GM21619 (cell line): Measurements from ENCODE around the gene LILRB2.
"Not testable (repeated sequence)": the region's sequence is repeated elsewhere in the genome, so short reads cannot be mapped to it uniquely, and the experiment has no call there.

Source experiments
- ATAC-seq: cut with Tn5 transposase; IDR thresholded peaks from one replicate; pipeline ENCODE4 v1.9.1; 2021; ENCODE audit not compliant: unreplicated experiment

The LILRB2 gene

DNA sequence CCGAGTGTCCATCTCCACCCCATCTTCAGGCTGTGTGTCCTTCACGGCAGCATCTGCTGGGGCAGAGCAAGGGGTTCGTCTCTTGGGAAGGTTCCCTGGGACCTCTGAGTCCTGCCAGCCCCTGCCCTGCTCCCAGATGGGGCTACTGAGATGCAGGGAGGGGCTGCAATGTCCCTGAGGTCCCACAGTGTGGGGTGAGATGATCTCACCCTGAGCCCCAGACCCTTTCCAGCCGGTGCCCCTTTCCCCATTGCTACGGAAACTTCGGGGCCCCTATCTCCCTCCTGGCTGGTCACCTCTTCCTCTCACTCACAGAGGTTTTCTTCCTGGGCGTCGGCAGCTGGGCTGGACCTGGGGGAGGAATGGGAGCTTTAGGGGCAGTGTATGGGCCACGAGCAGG, 5.0 kb downstream of the LILRB2 start:
- ATAC-seq: no peak

DNA sequence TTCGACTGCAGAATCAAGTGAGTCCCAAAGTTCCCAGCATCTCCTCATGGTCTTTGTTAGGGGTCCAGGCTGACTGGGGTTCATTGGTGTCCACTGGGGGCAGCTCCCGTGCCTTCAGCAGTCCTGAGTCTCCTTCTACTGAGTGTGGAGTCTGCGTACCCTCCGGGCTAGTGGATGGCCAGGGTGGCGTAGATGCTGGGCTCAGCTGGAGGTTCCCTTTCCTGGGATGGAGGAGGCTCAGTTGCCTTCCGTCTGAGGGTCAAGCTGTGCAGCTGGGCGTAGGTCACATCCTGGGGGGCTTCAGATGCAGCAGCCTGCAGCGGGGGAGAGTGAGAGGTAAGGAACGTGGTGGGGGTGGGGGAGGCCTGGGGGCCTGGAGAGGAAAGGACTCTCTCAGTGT, 6.4 kb downstream of the LILRB2 start:
- not testable (repeated sequence) for ATAC-seq

- ATAC-seq: no peak
Measured at GRCh38 chr19:54273821-54274220, 7.1 kb downstream of the LILRB2 start.

GRCh38 chr19:54272181-54272580, 8.7 kb downstream of the LILRB2 start:
- not testable (repeated sequence) for ATAC-seq

- not testable (repeated sequence) for ATAC-seq
Measured at GRCh38 chr19:54271587-54271986, 9.3 kb downstream of the LILRB2 start.

GRCh38 chr19:54271106-54271505, 9.8 kb downstream of the LILRB2 start:
- ATAC-seq: no peak

DNA sequence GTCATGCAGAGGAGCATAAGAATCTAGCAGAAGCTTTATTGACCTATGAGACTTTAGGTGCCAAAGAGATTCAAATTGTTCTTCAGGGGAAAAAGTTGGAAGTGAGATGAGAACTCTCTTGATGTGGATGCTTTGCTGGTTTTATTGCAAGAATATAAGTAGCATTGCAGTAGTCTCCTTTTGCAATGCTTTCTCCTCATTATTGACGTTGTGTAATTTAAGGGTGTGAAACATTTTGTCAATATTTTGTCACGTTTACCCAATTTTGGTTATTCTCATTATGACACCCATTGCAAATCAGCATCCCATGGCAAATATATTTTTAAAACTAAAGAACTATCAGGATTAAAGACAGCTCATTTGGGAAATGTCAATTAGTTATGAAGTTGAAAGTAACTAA, 12.0 kb downstream of the LILRB2 start:
- no peak for ATAC-seq

GRCh38 chr19:54266133-54266532, 14.8 kb downstream of the LILRB2 start:
- ATAC-seq: no peak

- no peak for ATAC-seq
Measured at GRCh38 chr19:54262470-54262869, 18.4 kb downstream of the LILRB2 start.

GRCh38 chr19:54262066-54262465, 18.8 kb downstream of the LILRB2 start:
- no peak for ATAC-seq

- ATAC-seq: no peak
Measured at GRCh38 chr19:54257116-54257480, 23.8 kb downstream of the LILRB2 start, which contains the start of gene LILRB5. Gene LILRB5, minus strand, starts transcription at chr19:54257273. Its CDS starts 80 bp downstream, at chr19:54257193.

GRCh38 chr19:54256250-54257115, 24.4 kb downstream of the LILRB2 start:
- ATAC-seq: no peak

GRCh38 chr19:54255105-54255775, 25.7 kb downstream of the LILRB2 start:
- ATAC-seq: no peak

DNA sequence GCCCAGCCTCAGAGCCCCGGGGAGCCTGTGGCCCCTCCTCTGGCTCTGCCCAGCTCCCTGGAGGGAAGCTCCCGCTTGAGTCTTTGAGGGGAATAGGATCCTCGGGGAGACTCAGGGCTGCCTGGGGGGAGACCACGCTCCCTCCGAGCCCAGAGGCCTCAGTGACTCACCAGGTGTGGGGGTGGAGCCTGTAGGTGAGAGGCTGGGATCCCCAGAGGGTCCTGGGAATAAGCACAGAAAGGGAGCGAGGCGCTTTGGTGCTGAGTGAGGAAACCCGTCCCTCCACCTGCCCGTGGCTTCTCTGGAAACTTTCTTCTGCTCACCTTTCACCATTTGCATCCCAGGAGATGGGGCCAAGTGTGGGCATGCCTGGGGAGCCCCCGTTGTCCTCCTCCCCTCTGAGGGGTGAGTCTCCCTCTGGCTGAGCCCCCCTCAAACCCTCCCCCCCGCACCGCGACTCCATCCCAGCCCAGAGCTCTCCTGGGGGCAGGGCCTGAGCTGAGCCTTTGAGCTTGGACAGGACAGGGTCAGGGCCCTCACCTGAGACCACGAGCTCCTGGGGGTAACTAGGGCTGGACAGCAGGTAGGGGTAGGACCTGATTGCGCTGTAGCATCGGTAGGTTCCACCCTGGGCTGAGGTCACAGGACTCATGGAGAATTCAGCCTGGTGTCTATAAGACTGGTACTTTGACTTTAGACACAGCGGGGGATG, 26.6 kb downstream of the LILRB2 start:
- no peak for ATAC-seq

GRCh38 chr19:54253331-54254194, 27.3 kb downstream of the LILRB2 start:
- ATAC-seq: no peak

GRCh38 chr19:54252845-54253244, 28.1 kb downstream of the LILRB2 start:
- ATAC-seq: no peak

GRCh38 chr19:54252243-54252642, 28.7 kb downstream of the LILRB2 start:
- ATAC-seq: no peak

DNA sequence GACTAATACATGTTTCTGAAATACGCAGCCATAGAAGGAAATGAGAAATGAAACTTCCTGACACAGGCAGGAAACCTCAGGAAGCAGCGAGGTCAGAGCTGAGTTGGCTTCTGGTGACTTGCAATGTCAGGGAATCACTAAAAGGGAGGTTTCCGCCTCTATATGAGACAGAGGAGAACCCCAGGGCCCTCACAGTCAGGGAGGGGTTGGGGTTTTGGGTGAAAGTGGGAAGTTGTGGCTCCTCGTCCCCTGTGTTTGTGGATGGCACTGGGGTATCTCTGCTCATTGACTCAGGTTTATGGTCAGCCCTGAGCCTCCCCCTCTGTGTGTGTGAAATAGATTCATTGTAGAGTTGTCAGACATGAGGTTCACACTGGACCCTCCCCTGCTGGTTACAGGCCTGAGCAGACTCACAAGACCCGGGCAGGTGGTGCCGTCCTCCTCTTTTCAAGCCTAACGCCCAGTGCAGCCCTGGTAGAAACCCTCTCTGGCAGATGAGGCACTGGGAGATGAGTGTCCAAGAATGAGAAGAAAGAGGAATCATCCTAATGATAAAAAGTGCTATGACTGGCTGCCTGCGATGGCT, 32.8 kb downstream of the LILRB2 start:
- no peak for ATAC-seq

- no peak for ATAC-seq
Measured at GRCh38 chr19:54247106-54247930, 33.6 kb downstream of the LILRB2 start.
